HCT116 (cell line): Measurements from ENCODE around the gene CCL8.

ENCODE experiments used
- CTCF ChIP-seq, 3 experiments: fragments of 200-600 bp in 1 of 3; sonication (generic) in 1 of 3; IDR thresholded peaks in 2 of 3; conservative IDR thresholded peaks in 1 of 3; 2 replicates each; pipeline ENCODE4 v1.5.1; 2012 to 2017; ENCODE audit warnings: low read depth in 2 of 3, low read length in 2 of 3, antibody characterized with exemption in 1 of 3, borderline replicate concordance in 1 of 3, control low read depth in 1 of 3, mild to moderate bottlenecking in 1 of 3, mixed read lengths in 1 of 3, mixed run types in 1 of 3, moderate library complexity in 1 of 3; ENCODE audit not compliant: insufficient read depth in 1 of 3
- POLR2AphosphoS5 ChIP-seq: IDR thresholded peaks from 2 replicates; pipeline ENCODE4 v1.6.1; 2011; ENCODE audit warnings: mild to moderate bottlenecking, low read depth, low read length, moderate library complexity
- REST ChIP-seq: IDR thresholded peaks from 2 replicates; pipeline ENCODE4 v1.6.1; 2012; ENCODE audit warnings: low read depth

GRCh38 chr17:34367486-34368195, 48.4 kb downstream of the CCL8 start:
- TF ChIP-seq POLR2AphosphoS5: no peak
- TF ChIP-seq REST: no peak
- TF ChIP-seq CTCF (IDR thresholded peaks at IDR 0.05 in 2 of 3, conservative IDR thresholded peaks at IDR 0.05 in 1 of 3; ENCODE audit: borderline replicate concordance in 1 of 3, insufficient read depth in 1 of 3, low read depth in 2 of 3, low read length in 2 of 3): no peak
